Thyroid gland (tissue), 4 donors: ENCODE measurements around the gene GCC1. TPM values are rescaled to one million over a fixed set of nuclear protein-coding genes. Genes with fewer than 3 reads are reported as not detected.

Source experiments
- DNase-seq, 2 donors: peaks; one replicate each; pipeline ENCODE4 v3.0.0-alpha.2; 2019
- H3K27ac ChIP-seq, 3 donors: fragments of 200-600 bp; sonication (generic); 1 replicate in 2 of 3; 2 replicates in 1 of 3; pipeline ENCODE4 v1.5.1; 2016 to 2019; ENCODE audit warnings: mild to moderate bottlenecking in 1 of 3, moderate library complexity in 1 of 3
- H3K27me3 ChIP-seq: fragments of 200-600 bp; sonication (generic); one replicate; pipeline ENCODE4 v1.5.1; 2019
- H3K36me3 ChIP-seq, 2 donors: fragments of 200-600 bp; sonication (generic); one replicate each; pipeline ENCODE4 v1.5.1; 2016 to 2019
- H3K4me1 ChIP-seq, 2 donors: fragments of 200-600 bp; sonication (generic); one replicate each; pipeline ENCODE4 v1.5.1; 2017 to 2019
- H3K4me3 ChIP-seq, 3 donors: fragments of 200-600 bp; sonication (generic); replicated peaks in 1 of 3; 1 replicate in 2 of 3; 2 replicates in 1 of 3; pipeline ENCODE4 v1.5.1; 2016; ENCODE audit warnings: mild to moderate bottlenecking in 1 of 3
- H3K9me3 ChIP-seq: fragments of 200-600 bp; sonication (generic); one replicate; pipeline ENCODE4 v1.5.1; 2017
- CTCF ChIP-seq, 6 experiments: fragments of 200-600 bp in 3 of 6; fragments of 450-650 bp in 3 of 6; sonication (generic) in 3 of 6; IDR thresholded peaks; one replicate each; pipeline ENCODE4 v1.5.1; 2016 to 2019; ENCODE audit warnings: antibody characterized with exemption in 6 of 6, mild to moderate bottlenecking in 2 of 6, inconsistent platforms in 1 of 6, moderate library complexity in 1 of 6
- POLR2A ChIP-seq, 2 donors: fragments of 450-650 bp; IDR thresholded peaks; one replicate each; pipeline ENCODE4 v1.6.1; 2017; ENCODE audit warnings: antibody characterized with exemption in 2 of 2, mild to moderate bottlenecking in 2 of 2, moderate library complexity in 1 of 2
- WGBS, 2 donors: methylation state at CpG; one replicate each; pipeline ENCODE4 v1.1.5; 2017; 5-methylcytosine and 5-hydroxymethylcytosine counted together
- intact Hi-C: fragments of 100-400 bp; cut with DNase I; formaldehyde crosslinking; loops from one replicate; pipeline ENCODE4 v1.15.1; 2023
- total RNA-seq, 4 donors: library from RNA; depleted of rRNA; stranded (reverse); fragments of >200 nt; gene quantifications; one replicate each; pipeline ENCODE4 v1.2.3, GENCODE V29; 2016

GCC1 gene
- total RNA-seq, 4 donors from 2014 or later = 15.2 to 19.7 (median 18.0) TPM

- intact Hi-C loops = no loop called here
- no peaks in the 10 kb centered on the region for H3K4me1 ChIP-seq
- no peak overlapping the region for H3K27ac ChIP-seq
- no peaks in the 10 kb centered on the region for H3K9me3 ChIP-seq
- no peak for DNase-seq
- 95 to 100% methylated on average over 4 to 5 of the region's 5 CpGs for WGBS, 2 donors
- TF ChIP-seq POLR2A (IDR thresholded peaks at IDR 0.05) (no peak), CTCF (IDR thresholded peaks at IDR 0.05) (no peak)
- H3K36me3 ChIP-seq = peaks cover 13 to 17% of the 10 kb centered on the region in 2 donors
- no peak overlapping the region for H3K4me3 ChIP-seq
- H3K27me3 ChIP-seq = no peaks in the 10 kb centered on the region
Measured at GRCh38 chr7:127595737-127596136, 10.3 kb upstream of the GCC1 start.

- H3K4me1 ChIP-seq = peaks cover 3 to 4% of the 10 kb centered on the region in 2 donors
- H3K36me3 ChIP-seq = peaks cover 16 to 27% of the 10 kb centered on the region in 2 donors
- 71 to 74% methylated on average over 1 of the region's 1 CpG for WGBS, 2 donors
- H3K27ac ChIP-seq = no peak overlapping the region
- no peaks in the 10 kb centered on the region for H3K9me3 ChIP-seq
- intact Hi-C loops = no loop called here
- no peak overlapping the region for H3K4me3 ChIP-seq
- no peak for DNase-seq
- H3K27me3 ChIP-seq = no peaks in the 10 kb centered on the region
- TF ChIP-seq CTCF (IDR thresholded peaks at IDR 0.05) (no peak), POLR2A (IDR thresholded peaks at IDR 0.05) (no peak)
Measured at GRCh38 chr7:127594490-127594889, 9.1 kb upstream of the GCC1 start.

- Histone ChIP-seq H3K27me3 (no peaks in the 10 kb centered on the region), H3K27ac (no peak overlapping the region), H3K4me3 (no peak overlapping the region), H3K4me1 (peaks cover 12 to 13% of the 10 kb centered on the region in 2 donors), H3K36me3 (peaks cover 16 to 27% of the 10 kb centered on the region in 2 donors), H3K9me3 (no peaks in the 10 kb centered on the region)
- no peak for DNase-seq
- intact Hi-C loops = no loop called here
- WGBS, 2 donors = 75 to 81% methylated on average over 4 of the region's 4 CpGs
- TF ChIP-seq POLR2A (IDR thresholded peaks at IDR 0.05) (no peak), CTCF (IDR thresholded peaks at IDR 0.05) (no peak)
Measured at GRCh38 chr7:127592550-127592949, 7.2 kb upstream of the GCC1 start.

GRCh38 chr7:127591591-127591990 is 6.2 kb upstream of the GCC1 start:
- intact Hi-C loops = no loop called here
- no peak overlapping the region for H3K4me3 ChIP-seq
- no peak for TF ChIP-seq POLR2A (IDR thresholded peaks at IDR 0.05)
- no peak for TF ChIP-seq CTCF (IDR thresholded peaks at IDR 0.05)
- DNase-seq = no peak
- peaks cover 16 to 27% of the 10 kb centered on the region in 2 donors for H3K36me3 ChIP-seq
- H3K4me1 ChIP-seq = peaks cover 15 to 17% of the 10 kb centered on the region in 2 donors
- no peak overlapping the region for H3K27ac ChIP-seq
- H3K9me3 ChIP-seq = no peaks in the 10 kb centered on the region
- H3K27me3 ChIP-seq = no peaks in the 10 kb centered on the region
- 91 to 93% methylated on average over 6 of the region's 6 CpGs for WGBS, 2 donors

GRCh38 chr7:127591189-127591588 is 5.8 kb upstream of the GCC1 start:
- peaks cover 16 to 27% of the 10 kb centered on the region in 2 donors for H3K36me3 ChIP-seq
- H3K4me1 ChIP-seq = peaks cover 15 to 17% of the 10 kb centered on the region in 2 donors
- intact Hi-C loops = no loop called here
- H3K9me3 ChIP-seq = no peaks in the 10 kb centered on the region
- no peak for DNase-seq
- TF ChIP-seq POLR2A (IDR thresholded peaks at IDR 0.05) (no peak), CTCF (IDR thresholded peaks at IDR 0.05) (no peak)
- no peak overlapping the region for H3K4me3 ChIP-seq
- no peaks in the 10 kb centered on the region for H3K27me3 ChIP-seq
- no peak overlapping the region for H3K27ac ChIP-seq
- WGBS, 2 donors = 93 to 96% methylated on average over 7 of the region's 7 CpGs
